ENCODE data around the gene MAGI1. TPM values are rescaled to one million over a fixed set of nuclear protein-coding genes. Genes with fewer than 3 reads are reported as not detected.
A peak's percentile ranks its signal among the peaks of the same experiment; 100 is the strongest.

Gene MAGI1
- total RNA-seq, 1 experiment from 2014 or later: 38.6 TPM

DNA sequence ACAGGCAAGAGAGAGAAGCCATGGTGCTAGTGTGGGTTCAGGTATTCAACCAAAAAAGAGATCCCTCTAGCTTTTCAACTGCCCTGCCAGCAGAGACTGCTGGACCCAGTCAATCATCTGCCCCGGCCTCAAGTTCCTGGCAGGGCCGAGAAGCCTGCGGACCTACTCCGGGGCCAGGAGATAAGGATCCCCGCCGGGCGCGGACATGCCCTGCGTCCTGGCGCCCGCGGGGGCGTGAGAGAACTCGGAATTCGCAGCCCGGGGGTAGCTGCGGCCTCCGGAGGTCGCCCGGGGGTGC is 821 bp upstream of the MAGI1 start (continued):
- no peak for TF ChIP-seq MAX (IDR thresholded peaks at IDR 0.05)
- peak; percentile 67 for TF ChIP-seq ZFX (IDR thresholded peaks at IDR 0.05)
- TF ChIP-seq, protein P1, sequence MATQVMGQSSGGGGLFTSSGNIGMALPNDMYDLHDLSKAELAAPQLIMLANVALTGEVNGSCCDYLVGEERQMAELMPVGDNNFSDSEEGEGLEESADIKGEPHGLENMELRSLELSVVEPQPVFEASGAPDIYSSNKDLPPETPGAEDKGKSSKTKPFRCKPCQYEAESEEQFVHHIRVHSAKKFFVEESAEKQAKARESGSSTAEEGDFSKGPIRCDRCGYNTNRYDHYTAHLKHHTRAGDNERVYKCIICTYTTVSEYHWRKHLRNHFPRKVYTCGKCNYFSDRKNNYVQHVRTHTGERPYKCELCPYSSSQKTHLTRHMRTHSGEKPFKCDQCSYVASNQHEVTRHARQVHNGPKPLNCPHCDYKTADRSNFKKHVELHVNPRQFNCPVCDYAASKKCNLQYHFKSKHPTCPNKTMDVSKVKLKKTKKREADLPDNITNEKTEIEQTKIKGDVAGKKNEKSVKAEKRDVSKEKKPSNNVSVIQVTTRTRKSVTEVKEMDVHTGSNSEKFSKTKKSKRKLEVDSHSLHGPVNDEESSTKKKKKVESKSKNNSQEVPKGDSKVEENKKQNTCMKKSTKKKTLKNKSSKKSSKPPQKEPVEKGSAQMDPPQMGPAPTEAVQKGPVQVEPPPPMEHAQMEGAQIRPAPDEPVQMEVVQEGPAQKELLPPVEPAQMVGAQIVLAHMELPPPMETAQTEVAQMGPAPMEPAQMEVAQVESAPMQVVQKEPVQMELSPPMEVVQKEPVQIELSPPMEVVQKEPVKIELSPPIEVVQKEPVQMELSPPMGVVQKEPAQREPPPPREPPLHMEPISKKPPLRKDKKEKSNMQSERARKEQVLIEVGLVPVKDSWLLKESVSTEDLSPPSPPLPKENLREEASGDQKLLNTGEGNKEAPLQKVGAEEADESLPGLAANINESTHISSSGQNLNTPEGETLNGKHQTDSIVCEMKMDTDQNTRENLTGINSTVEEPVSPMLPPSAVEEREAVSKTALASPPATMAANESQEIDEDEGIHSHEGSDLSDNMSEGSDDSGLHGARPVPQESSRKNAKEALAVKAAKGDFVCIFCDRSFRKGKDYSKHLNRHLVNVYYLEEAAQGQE (IDR thresholded peaks at IDR 0.05; ENCODE audit: low read depth): no peak
- TF ChIP-seq CEBPB (IDR thresholded peaks at IDR 0.05; ENCODE audit: low read depth): no peak
- no peak for TF ChIP-seq POLR2A (IDR thresholded peaks at IDR 0.05; ENCODE audit: borderline replicate concordance, extremely low read depth, insufficient read depth, insufficient read length)
- TF ChIP-seq SIN3A (IDR thresholded peaks at IDR 0.05; ENCODE audit: low read depth): 0 out of 2 replicates have a peak, but pooled peaks have one; percentile 5
- TF ChIP-seq EZH2 (IDR thresholded peaks at IDR 0.05): no peak
- no peak for TF ChIP-seq ZBTB33 (IDR thresholded peaks at IDR 0.05; ENCODE audit: extremely low read depth, insufficient replicate concordance, low read length)
- TF ChIP-seq RAD21 (IDR thresholded peaks at IDR 0.05; ENCODE audit: low read depth): peak; percentile 5; the same call in 1 of the 2 replicates

GRCh38 chr3:66038384-66038725 is 363 bp downstream of the MAGI1 start:
- peak overlapping the region; percentile 81 for H3K9ac ChIP-seq (ENCODE audit: low read length)
- peaks cover 50% of the 10 kb centered on the region for H3K79me2 ChIP-seq (ENCODE audit: insufficient read depth, low read length)
- ChIA-PET CTCF (no interaction called here), RAD21 (ENCODE audit: low non-redundant PET in 1 of 2, low total read pairs in 2 of 2, uncharacterized antibody in 2 of 2, unreplicated experiment in 2 of 2) (no interaction called here), POLR2A (no interaction called here)
- intact Hi-C loops (cut with micrococcal nuclease): loop anchor here (2.0 to 5.0 kb wide), 3 partner anchors 86 to 251 kb away; no protein-coding TSS in a partner anchor
- H3K9me3 ChIP-seq (ENCODE audit: control insufficient read depth in 1 of 2, insufficient read depth in 1 of 2, low read depth in 1 of 2, low read length in 2 of 2): no peaks in the 10 kb centered on the region
- H3K36me3 ChIP-seq (ENCODE audit: control insufficient read depth in 1 of 2, insufficient read depth in 2 of 2, low read length in 2 of 2): no peaks in the 10 kb centered on the region
- peak overlapping the region; percentile 88 for H3K27ac ChIP-seq (ENCODE audit: low read depth, low read length)
- ATAC-seq (no peak), DNase-seq (ENCODE audit: low read depth, low spot score) (no peak)
- no peaks in the 10 kb centered on the region for H4K20me1 ChIP-seq (ENCODE audit: insufficient read depth)
- peak overlapping the region; percentile 91 for H3K4me2 ChIP-seq (ENCODE audit: low read length)
- no peaks in the 10 kb centered on the region for H3K9me2 ChIP-seq (ENCODE audit: insufficient read depth)
- no peak overlapping the region for H2AFZ ChIP-seq (ENCODE audit: low read depth, low read length, poor library complexity, severe bottlenecking)
- TSS peak; percentile 69 for BruUV-seq (replicated peaks)
- no peaks in the 10 kb centered on the region for H3K27me3 ChIP-seq (ENCODE audit: insufficient read depth, low read length)
- peaks cover 24 to 28% of the 10 kb centered on the region in 2 experiments for H3K4me1 ChIP-seq (ENCODE audit: control insufficient read depth in 1 of 2, insufficient read depth in 2 of 2, low read length in 2 of 2)
- H3K4me3 ChIP-seq (replicated peaks in 1 of 2; ENCODE audit: low read depth in 1 of 2, low read length in 2 of 2): peak overlapping the region; percentile 81 to 91
- TF ChIP-seq EGR1 (IDR thresholded peaks at IDR 0.05; ENCODE audit: low read depth): no peak
- no peak for TF ChIP-seq EZH2phosphoT487 (IDR thresholded peaks at IDR 0.05; ENCODE audit: borderline replicate concordance)
- TF ChIP-seq EZH2 (IDR thresholded peaks at IDR 0.05): no peak
- no peak for TF ChIP-seq ZFX (IDR thresholded peaks at IDR 0.05)
- no peak for TF ChIP-seq RAD21 (IDR thresholded peaks at IDR 0.05; ENCODE audit: low read depth)
- TF ChIP-seq ZBTB33 (IDR thresholded peaks at IDR 0.05; ENCODE audit: extremely low read depth, insufficient replicate concordance, low read length): no peak
- TF ChIP-seq JUND (IDR thresholded peaks at IDR 0.05): no peak
- no peak for TF ChIP-seq CBX3 (IDR thresholded peaks at IDR 0.05; ENCODE audit: low read depth)
- TF ChIP-seq POLR2AphosphoS5 (IDR thresholded peaks at IDR 0.05; ENCODE audit: low read depth, low read length): no peak
- TF ChIP-seq ZNF274 (IDR thresholded peaks at IDR 0.05; ENCODE audit: low read depth, low read length): no peak
- no peak for TF ChIP-seq POLR2A (IDR thresholded peaks at IDR 0.05; ENCODE audit: borderline replicate concordance, extremely low read depth, insufficient read depth, insufficient read length)
- TF ChIP-seq, protein P2, sequence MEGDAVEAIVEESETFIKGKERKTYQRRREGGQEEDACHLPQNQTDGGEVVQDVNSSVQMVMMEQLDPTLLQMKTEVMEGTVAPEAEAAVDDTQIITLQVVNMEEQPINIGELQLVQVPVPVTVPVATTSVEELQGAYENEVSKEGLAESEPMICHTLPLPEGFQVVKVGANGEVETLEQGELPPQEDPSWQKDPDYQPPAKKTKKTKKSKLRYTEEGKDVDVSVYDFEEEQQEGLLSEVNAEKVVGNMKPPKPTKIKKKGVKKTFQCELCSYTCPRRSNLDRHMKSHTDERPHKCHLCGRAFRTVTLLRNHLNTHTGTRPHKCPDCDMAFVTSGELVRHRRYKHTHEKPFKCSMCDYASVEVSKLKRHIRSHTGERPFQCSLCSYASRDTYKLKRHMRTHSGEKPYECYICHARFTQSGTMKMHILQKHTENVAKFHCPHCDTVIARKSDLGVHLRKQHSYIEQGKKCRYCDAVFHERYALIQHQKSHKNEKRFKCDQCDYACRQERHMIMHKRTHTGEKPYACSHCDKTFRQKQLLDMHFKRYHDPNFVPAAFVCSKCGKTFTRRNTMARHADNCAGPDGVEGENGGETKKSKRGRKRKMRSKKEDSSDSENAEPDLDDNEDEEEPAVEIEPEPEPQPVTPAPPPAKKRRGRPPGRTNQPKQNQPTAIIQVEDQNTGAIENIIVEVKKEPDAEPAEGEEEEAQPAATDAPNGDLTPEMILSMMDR (IDR thresholded peaks at IDR 0.05 in 2 of 3, conservative IDR thresholded peaks at IDR 0.05 in 1 of 3; ENCODE audit: borderline replicate concordance in 1 of 3, insufficient read depth in 1 of 3, low read depth in 2 of 3, low read length in 2 of 3): no peak
